Rectal smooth muscle tissue (tissue), 1 donor: Measurements from ENCODE around the gene NUDCD2.

ENCODE experiments used
- H3K27ac ChIP-seq: one replicate; pipeline ENCODE4 v1.7.0; 2013; ENCODE audit warnings: low read depth, low read length, inconsistent platforms
- H3K27me3 ChIP-seq: one replicate; pipeline ENCODE4 v1.7.0; 2013; ENCODE audit warnings: low read length; ENCODE audit not compliant: control insufficient read depth, insufficient read depth
- H3K36me3 ChIP-seq: one replicate; pipeline ENCODE4 v1.7.0; 2013; ENCODE audit warnings: low read length; ENCODE audit not compliant: control insufficient read depth, insufficient read depth
- H3K4me1 ChIP-seq: one replicate; pipeline ENCODE4 v1.7.0; 2013; ENCODE audit warnings: low read length; ENCODE audit not compliant: control insufficient read depth, insufficient read depth
- H3K4me3 ChIP-seq: one replicate; pipeline ENCODE4 v1.7.0; 2013; ENCODE audit warnings: low read length
- H3K9ac ChIP-seq: one replicate; pipeline ENCODE4 v1.7.0; 2013; ENCODE audit warnings: low read length

NUDCD2 gene

GRCh38 chr5:163459819-163460561, at the start of gene NUDCD2:
Gene NUDCD2 (minus strand): TSS chr5:163460102. CDS start chr5:163460050, 52 bp downstream.
- H3K4me1 ChIP-seq: peaks cover 7% of the 10 kb centered on the region
- H3K27ac ChIP-seq: peak within 1 kb of the TSS; percentile 98
- H3K4me3 ChIP-seq: peak within 1 kb of the TSS; percentile 100

DNA sequence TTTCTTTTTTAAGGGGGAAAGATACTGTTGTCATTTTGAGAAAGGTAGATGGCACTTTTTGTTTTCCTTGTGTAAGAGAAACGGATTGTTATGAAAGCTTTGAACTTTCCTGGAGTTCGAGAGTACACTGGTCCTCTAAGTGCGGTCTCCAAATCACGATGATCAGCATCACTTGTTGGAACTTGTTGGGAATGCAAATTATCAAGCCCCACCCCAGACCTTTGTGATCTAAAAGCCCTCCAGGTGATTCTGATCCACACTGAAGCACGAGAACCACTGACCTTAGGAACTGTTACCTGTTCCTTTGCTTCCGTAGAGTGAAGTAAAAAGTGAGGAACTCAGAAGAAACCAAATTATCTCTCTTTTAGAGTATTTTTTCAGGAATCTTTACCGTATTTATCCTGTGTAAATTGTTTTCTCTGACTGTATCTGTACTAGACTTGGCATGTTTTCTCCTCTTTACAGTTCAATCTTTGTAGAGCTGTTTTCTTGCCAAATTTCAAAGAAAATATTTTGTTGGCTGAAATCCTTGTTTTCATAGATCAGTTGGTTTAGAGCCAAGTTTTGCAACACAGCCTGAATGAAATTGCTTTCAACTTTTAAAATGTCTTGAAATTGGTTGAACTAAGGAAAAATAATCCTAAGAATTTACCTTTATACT, 49.5 kb upstream of the NUDCD2 start:
- Histone ChIP-seq H3K27ac (peak overlapping the region; percentile 10), H3K27me3 (no peaks in the 10 kb centered on the region), H3K4me3 (peak overlapping the region; percentile 0), H3K4me1 (peaks cover 25% of the 10 kb centered on the region), H3K36me3 (peaks cover 11% of the 10 kb centered on the region), H3K9ac (no peak overlapping the region)

More at GRCh38 chr5:163459819-163460561, at the start of gene NUDCD2:
- no peaks in the 10 kb centered on the region for H3K27me3 ChIP-seq
- no peaks in the 10 kb centered on the region for H3K36me3 ChIP-seq
- peak within 1 kb of the TSS; percentile 97 for H3K9ac ChIP-seq

DNA sequence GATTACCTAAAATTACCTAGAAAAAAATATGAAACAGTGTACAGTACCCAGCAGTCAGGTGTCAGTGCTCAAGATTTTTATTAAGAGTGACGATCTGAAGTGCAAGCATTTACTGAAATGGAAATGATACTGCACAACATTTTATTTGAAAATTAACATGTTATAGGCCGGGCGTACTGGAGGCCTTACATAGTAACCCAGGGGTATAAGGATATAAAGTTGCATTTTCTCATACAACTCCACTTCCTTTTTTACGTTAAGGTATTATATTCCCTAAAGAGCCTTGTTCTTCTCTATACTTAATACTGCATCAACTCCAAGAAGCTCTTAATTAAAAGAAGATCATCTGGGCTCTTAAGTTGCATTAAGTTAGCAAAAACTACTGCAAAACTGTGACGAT, 48.9 kb upstream of the NUDCD2 start:
- Histone ChIP-seq H3K36me3 (peaks cover 10% of the 10 kb centered on the region), H3K27ac (peak overlapping the region; percentile 10), H3K9ac (no peak overlapping the region), H3K4me3 (peak overlapping the region; percentile 15), H3K4me1 (peaks cover 28% of the 10 kb centered on the region), H3K27me3 (no peaks in the 10 kb centered on the region)

- Histone ChIP-seq H3K4me1 (peaks cover 26% of the 10 kb centered on the region), H3K27me3 (no peaks in the 10 kb centered on the region), H3K4me3 (peak overlapping the region; percentile 91), H3K9ac (peak overlapping the region; percentile 50), H3K27ac (peak overlapping the region; percentile 98), H3K36me3 (no peaks in the 10 kb centered on the region)
These were observed 46.8 kb upstream of the NUDCD2 start for GRCh38 chr5:163506726-163507125.

DNA sequence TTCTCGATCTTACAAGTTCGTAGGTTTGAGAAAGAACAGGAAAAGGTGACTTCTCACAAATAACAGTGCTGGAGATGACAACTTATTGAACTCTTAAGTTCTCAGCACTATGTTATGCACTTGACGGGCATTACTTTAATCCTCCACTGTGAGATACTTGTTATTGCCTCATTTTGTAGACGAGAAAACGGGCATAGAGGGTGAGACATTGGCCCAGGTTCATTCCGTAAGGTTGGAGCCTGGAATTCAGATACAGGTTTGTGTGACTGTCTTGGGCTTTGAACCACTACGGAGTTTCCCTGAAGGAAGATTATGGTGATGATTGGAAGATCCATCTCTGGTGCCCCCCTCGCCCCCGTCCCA, 46.2 kb upstream of the NUDCD2 start:
- Histone ChIP-seq H3K27ac (peak overlapping the region; percentile 98), H3K9ac (peak overlapping the region; percentile 50), H3K36me3 (no peaks in the 10 kb centered on the region), H3K4me3 (peak overlapping the region; percentile 91), H3K4me1 (peaks cover 26% of the 10 kb centered on the region), H3K27me3 (no peaks in the 10 kb centered on the region)

DNA sequence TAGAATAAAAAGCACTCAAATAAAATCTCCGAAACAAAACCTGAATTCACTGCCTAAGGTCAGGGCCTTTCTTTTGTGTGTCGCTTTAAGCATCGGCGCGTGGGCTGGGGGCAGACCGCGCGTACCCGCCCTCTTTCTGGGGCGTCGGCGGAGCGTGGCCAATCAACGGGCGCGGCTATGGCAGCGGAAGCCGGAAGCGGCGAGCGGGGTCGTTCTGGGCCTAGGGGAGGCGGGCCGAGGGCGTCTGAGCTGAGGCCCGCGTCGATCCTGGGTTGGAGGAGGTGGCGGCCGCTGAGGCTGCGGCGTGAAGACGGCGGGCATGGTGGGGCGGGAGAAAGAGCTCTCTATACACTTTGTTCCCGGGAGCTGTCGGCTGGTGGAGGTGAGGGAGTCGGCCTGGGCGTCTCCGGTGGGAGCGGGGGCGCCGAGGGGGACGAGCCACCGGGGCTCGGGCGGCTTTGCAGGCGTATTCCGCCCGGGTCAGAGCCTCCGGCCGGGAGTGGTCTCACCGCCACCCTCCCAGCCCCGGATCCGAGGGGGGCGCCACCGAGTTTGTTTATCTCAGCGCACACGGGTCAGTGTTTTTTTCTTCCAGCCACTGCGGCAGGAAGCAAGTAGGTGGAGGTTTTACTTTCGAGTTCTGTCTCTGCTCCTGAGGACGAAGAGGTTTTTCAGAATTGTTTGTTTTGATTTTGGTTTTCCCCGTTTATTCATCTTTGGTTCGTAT, 45.6 kb upstream of the NUDCD2 start, which contains the start of gene MAT2B:
TSS of gene MAT2B (plus strand) at position 252 of the 727 bp plus-strand sequence. CDS start at position 320, 68 bp downstream.
- peak within 1 kb of the TSS; percentile 98 for H3K27ac ChIP-seq
- H3K36me3 ChIP-seq: no peaks in the 10 kb centered on the region
- H3K4me3 ChIP-seq: peak within 1 kb of the TSS; percentile 91
- H3K9ac ChIP-seq: peak within 1 kb of the TSS; percentile 70
- H3K4me1 ChIP-seq: peaks cover 26% of the 10 kb centered on the region
- no peaks in the 10 kb centered on the region for H3K27me3 ChIP-seq

- no peaks in the 10 kb centered on the region for H3K27me3 ChIP-seq
- peak overlapping the region; percentile 98 for H3K27ac ChIP-seq
These were observed 45.1 kb upstream of the NUDCD2 start for GRCh38 chr5:163505049-163505367.

GRCh38 chr5:163504079-163504931, 44.4 kb upstream of the NUDCD2 start:
- H3K9ac ChIP-seq: peak overlapping the region; percentile 70
- peak overlapping the region; percentile 91 for H3K4me3 ChIP-seq
- H3K27me3 ChIP-seq: no peaks in the 10 kb centered on the region
- peak overlapping the region; percentile 98 for H3K27ac ChIP-seq
- H3K36me3 ChIP-seq: no peaks in the 10 kb centered on the region
- peaks cover 22% of the 10 kb centered on the region for H3K4me1 ChIP-seq

More at GRCh38 chr5:163505049-163505367, 45.1 kb upstream of the NUDCD2 start:
- H3K36me3 ChIP-seq: no peaks in the 10 kb centered on the region
- peak overlapping the region; percentile 91 for H3K4me3 ChIP-seq
- peaks cover 26% of the 10 kb centered on the region for H3K4me1 ChIP-seq
- no peak overlapping the region for H3K9ac ChIP-seq

DNA sequence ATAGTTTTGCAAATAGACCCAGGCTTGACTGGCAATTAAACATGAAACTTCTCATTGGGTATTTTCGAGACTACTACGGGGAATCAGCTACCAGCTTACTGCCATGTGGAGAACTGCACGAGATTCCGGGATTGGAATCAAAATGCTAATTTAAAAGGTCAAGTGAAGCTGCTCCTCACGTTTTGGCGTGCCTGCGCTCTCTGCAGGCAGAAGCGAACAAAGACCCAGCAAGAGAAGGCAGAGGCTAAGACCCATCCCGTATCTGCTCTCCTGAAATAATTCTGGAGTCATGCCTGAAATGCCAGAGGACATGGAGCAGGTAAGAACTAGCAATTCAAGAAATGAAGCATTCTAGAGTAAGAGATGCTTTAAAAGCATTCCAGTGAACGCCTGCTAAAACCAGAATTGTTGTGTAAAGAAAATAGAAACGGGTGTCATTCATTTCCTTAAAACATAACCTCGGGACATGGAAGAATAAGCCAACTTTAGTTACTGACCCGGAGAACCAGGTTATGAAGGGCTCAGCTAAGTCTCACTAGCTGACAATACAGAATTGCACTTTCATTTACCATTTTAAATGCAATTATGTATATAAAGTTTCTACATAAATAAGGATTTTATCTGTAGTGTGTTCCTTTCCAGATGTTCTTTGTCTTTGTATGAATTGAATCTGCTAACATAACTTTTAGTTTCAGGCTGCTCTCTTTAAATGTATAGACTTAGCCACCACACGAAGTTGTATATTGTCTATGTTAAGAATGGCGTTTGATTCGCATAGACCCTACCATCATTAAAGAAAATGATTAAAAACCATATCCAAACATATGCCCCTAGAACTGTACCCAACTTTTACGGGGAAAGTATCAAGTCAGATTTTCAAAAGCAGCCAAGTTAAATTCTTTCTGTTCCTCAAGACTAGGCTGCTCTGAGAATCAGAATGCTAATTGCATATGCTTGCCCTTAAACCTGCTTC, 43.5 kb upstream of the NUDCD2 start:
- no peaks in the 10 kb centered on the region for H3K36me3 ChIP-seq
- H3K27me3 ChIP-seq: no peaks in the 10 kb centered on the region
- peak overlapping the region; percentile 98 for H3K27ac ChIP-seq
- peaks cover 22% of the 10 kb centered on the region for H3K4me1 ChIP-seq
- peak overlapping the region; percentile 49 for H3K9ac ChIP-seq
- peak overlapping the region; percentile 91 for H3K4me3 ChIP-seq

DNA sequence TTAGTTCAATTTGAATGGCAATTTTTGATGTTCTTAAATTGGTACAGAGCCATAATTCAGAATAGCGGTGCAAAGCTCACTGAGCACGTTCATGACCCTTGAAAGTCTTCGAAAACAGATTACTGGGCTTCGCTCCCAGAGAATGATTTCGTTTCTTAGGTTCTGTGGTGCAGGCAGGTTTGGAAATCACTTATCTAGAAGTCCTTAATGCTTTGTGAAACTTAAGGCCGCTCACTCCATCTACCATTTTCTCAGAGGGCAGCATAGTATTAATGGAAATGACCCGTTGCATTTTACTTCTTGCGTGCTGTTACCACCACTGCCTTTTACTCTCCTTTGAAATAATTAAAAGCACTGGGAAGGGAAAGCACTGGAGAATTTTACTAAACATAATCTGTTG, 42.6 kb upstream of the NUDCD2 start:
- H3K9ac ChIP-seq: no peak overlapping the region
- H3K4me3 ChIP-seq: peak overlapping the region; percentile 91
- no peaks in the 10 kb centered on the region for H3K27me3 ChIP-seq
- H3K4me1 ChIP-seq: peaks cover 17% of the 10 kb centered on the region
- H3K27ac ChIP-seq: peak overlapping the region; percentile 98
- H3K36me3 ChIP-seq: no peaks in the 10 kb centered on the region

DNA sequence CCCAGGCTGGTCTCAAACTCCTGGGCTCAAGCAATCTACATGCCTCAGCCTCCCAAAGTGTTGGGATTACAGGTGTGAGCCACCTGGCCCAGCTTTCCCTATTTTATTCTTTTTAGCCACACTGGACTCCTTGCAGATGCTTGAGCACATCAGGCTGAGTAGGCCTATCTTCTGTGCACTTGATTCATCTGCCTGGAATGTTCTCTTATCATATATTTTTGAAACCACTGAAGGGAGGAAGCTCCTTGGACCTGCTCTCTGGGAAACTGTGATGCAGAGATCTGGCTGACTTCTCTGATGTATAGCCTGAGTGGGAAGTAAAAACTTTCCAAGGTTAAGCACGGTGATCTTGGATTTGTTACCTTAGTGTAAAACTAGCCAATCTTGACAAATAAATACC, 39.0 kb upstream of the NUDCD2 start:
- Histone ChIP-seq H3K9ac (no peak overlapping the region), H3K36me3 (no peaks in the 10 kb centered on the region), H3K4me3 (no peak overlapping the region), H3K4me1 (peaks cover 8% of the 10 kb centered on the region), H3K27me3 (no peaks in the 10 kb centered on the region), H3K27ac (no peak overlapping the region)
